HuH-7.5 (cell line): ENCODE measurements around the gene SLC16A11.
"Not testable (repeated sequence)": the region's sequence is repeated elsewhere in the genome, so short reads cannot be mapped to it uniquely, and the experiment has no call there.

Experiments
- DNase-seq: peaks from one replicate; pipeline ENCODE4 v3.0.0; 2011; ENCODE audit warnings: low spot score

The SLC16A11 gene, protein sequence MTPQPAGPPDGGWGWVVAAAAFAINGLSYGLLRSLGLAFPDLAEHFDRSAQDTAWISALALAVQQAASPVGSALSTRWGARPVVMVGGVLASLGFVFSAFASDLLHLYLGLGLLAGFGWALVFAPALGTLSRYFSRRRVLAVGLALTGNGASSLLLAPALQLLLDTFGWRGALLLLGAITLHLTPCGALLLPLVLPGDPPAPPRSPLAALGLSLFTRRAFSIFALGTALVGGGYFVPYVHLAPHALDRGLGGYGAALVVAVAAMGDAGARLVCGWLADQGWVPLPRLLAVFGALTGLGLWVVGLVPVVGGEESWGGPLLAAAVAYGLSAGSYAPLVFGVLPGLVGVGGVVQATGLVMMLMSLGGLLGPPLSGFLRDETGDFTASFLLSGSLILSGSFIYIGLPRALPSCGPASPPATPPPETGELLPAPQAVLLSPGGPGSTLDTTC

DNA sequence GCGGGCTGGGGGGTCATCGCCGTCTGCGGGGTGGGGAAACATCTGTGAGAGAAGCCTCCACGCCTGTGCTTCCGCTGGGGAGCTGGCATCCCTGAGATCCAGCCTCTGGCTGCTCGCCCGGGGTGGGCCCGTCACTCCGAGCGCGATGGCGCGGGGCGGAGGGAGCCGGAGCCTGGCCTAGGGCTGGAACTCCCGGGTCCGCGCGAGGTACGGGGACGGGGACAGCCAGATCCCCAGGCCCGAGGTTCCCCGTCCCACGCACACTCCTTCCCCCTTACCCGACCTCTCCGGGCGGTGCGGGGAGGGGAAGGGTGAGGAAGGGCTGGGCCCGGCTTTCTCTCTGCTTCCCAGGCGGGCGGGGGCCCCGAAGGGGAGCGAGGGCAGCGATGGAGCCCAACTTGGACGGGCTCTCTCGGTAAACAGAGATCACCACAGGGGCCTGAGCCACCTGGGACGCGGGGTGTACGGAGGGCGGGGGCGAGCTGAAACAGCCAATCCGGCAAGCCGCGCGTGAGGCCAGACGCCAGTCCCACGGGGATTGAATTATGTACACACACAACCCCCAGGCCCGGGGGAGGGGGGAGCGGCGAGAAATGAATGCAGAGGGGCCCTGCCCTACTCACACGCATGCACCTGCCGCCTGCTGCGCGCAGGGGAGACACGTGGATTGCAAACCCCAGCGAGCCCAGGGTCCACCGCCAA lies at the start of gene SLC16A11:
Gene SLC16A11 (minus strand): TSS at position 596 of the 702 bp plus-strand sequence. CDS start 579 bp downstream, at position 17.
- no peak for DNase-seq

DNA sequence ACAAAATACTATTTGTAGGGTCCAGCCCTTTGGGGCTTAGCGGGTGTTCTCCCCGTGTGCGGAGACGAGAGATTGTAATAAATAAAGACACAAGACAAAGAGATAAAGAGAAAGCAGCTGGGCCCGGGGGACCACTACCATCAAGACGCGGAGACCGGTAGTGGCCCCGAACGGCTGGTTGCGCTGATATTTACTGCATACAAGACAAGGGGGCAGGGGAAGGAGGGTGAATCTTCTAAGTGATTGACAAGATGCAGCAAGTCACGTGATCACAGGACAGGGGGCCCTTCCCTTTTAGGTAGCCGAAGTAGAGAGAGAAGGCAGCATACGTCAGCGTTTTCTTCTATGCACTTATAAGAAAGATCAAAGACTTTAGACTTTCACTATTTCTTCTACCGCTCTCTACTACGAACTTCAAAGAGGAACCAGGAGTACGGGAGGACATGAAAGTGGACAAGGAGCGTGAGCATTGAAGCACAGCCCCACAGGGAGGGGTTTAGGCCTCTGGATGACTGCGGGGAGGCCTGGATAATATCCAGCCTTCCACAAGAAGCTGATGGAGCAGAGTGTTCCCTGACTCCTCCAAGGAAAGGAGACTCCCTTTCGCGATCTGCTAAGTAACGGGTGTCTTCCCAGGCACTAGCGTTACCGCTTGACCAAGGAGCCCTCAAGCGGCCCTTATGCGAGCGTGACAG lies 47.6 kb upstream of the SLC16A11 start:
- DNase-seq = not testable (repeated sequence)

DNA sequence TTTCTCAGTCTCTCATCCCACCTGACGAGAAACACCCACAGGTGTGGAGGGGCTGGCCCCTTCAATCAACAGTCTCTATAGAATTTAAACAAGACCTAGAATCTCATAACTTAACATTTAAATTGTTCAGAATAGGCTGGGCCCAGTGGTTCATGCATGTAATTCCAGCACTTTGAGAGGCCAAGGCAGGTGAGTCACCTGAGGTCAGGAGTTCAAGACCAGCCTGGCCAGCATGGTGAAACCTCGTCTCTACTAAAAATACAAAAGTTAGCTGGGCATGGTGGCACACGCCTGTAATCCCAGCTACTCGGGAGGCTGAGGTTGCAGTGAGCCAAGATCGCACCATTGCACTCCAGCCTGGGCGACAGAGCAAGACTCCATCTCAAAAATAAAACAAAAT lies 45.7 kb upstream of the SLC16A11 start:
- not testable (repeated sequence) for DNase-seq

DNA sequence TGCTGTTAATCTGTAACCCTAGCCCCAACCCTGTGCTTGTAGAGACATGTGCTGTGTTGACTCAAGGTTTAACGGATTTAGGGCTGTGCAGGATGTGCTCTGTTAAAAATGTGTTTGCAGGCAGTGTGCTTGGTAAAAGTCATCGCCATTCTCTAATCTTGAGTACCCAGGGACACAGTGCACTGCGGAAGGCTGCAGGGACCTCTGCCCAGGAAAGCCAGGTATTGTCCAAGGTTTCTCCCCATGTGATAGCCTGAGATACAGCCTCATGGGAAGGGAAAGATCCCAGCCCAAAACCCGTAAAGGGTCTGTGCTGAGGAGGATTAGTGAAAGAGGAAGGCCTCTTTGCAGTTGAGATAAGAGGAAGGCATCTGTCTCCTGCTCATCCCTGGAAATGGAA lies 44.5 kb upstream of the SLC16A11 start:
- not testable (repeated sequence) for DNase-seq

DNA sequence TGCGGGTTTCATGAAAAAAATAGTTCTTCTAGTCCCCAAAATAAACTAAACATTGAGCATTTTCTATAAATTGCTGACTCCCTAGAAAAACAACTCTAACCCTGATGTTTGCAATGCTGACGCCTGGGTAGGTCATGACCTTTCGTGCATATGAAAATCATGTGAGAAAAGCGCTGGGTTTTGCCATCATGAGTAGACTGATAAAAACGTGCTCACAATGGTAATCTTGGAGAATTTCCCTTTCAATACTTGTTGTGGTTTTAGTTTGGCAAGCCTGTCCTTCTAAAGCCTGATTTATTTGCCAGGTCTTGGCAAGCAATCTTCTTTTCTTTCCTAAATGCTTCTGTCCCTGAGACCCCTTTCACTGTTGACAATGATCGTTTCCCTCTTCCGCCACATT lies 40.2 kb upstream of the SLC16A11 start:
- no peak for DNase-seq

DNA sequence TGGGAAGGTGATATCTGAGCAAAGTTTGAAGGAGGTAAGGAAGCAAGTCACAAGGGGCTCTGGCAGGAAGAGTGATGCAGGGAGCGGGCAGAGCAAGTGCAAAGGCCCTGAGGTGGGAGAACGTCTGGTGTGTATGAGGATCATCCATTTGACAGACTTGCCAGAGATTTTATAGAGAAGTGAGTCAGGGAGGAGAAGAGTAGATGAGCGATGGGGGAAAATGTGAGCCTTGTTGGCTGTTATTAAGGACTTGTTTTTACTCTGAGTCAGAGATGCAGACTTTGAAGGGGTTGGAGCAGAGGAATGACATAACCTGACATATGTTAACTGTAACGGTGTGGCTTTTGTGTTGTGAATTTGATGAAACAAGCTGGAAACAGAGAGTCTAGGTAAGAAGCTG lies 39.7 kb upstream of the SLC16A11 start:
- no peak for DNase-seq

DNA sequence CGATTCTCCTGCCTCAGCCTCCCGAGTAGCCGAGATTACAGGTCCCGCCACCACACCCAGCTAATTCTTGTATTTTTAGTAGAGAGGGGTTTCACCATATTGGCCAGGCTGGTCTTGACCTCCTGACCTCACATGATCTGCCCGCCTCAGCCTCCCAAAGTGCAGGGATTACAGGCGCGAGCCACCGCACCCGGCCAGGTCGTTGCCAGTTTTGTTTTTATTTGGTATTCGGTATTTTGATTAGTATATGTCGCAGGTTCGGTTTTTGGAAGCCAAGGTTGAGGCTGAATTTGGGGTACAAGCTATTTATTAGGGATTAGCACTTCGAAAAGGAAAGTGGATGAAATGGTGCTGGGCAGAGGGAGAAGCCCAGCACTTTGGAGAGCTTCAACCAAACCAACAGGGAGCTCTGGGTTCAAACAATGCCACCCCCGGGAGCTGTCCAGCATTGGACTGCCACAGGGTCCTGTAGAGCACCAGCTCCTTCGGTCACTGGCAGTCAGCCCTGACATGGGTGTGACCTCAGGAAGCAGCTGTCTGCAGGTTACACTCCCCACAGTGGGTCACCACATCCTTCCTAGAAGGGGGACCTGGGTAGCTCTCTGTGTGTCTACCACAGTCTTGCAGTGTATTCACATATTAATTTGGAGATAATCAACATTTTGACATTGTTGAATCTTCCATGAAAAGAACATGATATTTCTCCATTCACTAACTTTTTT lies 37.6 kb upstream of the SLC16A11 start:
- no peak for DNase-seq

DNA sequence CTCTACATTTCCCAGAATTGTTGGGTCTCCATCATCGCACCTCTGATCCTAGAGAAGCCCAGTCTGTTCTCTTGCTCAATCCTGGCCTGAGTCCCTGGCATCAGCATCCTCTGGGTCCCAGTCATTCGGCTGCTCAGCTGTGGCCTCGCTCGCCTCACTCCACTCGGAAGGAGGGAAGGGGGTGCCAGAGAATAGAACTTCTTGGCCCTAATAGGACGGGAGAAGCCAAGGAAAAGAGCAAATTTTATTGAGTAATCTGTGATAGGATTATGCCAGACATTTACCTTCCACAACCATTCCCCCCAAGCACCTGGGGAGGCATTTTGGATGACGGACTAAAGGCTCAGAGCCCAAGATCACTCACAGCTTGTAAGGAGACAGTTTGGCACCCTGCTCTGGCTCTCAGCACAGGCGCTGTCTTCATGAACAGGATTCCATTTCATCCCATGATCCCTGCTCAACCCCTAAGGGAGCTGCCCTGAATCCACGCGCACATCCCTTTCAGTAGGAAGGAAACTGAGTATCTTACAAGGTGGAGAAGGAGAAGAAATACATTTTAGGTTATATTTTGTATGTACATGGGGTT lies 36.7 kb upstream of the SLC16A11 start:
- no peak for DNase-seq

DNA sequence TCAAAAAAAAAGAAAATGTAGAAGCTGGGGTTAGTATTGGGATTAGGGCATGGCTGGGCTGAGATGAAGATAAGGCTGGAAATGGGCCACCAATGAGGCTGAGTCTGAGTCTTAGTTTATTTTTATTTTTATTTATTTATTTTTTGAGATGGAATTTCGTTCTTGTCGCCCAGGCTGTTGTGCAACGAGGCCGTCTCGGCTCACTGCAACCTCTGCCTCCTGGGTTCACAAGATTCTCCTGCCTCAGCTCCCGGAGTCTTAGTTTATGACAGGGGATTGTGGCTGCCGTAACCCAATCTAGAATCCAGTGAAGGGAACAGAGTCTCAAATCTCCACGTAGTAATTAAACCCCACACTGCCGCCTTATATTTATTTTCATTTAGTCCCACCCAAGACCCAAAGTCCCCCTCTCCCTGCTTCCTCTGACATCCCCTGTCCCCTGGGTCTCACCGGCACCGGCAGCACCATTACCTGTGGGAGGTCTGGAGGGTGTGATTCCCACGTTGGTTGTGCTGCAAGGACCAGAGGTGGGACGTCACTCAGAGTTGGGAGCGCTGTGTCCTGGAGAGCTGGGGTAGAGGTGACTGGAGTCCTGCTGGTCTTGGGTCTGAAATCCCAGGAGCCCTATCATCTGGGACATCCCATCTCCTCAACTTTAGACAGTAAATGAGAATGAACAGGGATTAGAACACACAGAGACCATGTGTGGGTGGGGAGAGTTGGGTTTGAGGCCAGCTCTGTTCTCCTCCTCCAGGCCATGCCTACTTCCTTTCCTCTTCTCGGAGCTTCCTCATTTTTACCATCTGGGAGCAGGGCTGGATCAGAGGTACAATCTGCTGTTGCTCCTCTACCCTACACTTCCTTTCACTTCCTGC lies 35.9 kb upstream of the SLC16A11 start, which contains the start of gene CLEC10A:
Gene CLEC10A (minus strand): TSS at position 671 of the 875 bp plus-strand sequence. CDS start 1,439 bp downstream, outside the sequence.
- DNase-seq = no peak

DNA sequence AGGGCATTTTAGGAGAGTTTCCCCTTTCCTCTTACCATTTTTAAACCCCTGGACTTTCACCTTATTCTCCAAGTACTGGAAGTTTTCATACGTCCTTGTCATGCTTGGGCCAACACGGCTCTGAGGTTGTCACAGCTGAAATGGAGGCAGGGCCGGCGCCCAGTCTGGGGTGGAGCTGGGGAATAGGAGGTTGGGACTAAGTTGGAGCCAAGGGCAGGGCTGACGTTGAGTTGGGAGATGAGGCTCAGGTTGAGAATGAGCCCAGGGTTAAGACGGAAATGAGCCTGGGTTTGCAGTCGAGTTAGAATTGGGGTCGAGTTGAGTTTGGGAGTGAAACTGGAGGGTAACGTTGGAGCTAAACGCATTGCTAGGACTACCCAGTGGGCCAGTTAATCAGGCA lies 34.8 kb upstream of the SLC16A11 start:
- DNase-seq = no peak

DNA sequence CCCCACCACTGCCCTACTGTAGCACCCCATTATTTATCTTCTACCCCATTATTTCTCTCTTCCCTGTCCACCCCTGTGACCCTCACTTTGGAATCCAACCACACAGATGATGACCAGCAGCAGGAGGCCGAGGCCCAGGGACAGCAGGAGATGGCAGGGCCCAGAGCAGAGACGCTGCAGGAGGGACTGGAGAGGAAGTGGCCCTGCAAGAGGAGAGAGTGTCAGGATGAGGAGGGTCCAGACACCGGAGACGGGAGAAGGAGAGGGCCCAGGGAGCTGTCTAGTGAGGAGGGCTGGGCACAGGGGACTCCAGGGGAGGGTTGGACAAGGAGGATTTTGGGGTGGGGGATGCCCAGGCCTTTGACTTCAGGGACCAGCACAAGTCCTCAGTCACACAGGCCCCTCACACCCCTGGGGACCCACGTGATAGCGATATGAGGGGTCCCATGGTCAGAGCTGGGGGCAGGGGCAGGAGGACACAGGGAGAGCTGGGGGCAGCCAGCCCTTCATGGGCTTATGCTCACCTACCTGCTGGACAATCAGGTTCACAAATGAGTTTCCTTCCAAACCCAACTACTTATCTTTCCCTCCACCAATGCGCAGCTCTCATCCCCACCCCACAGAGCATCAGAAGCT lies 34.1 kb upstream of the SLC16A11 start:
- DNase-seq = no peak

DNA sequence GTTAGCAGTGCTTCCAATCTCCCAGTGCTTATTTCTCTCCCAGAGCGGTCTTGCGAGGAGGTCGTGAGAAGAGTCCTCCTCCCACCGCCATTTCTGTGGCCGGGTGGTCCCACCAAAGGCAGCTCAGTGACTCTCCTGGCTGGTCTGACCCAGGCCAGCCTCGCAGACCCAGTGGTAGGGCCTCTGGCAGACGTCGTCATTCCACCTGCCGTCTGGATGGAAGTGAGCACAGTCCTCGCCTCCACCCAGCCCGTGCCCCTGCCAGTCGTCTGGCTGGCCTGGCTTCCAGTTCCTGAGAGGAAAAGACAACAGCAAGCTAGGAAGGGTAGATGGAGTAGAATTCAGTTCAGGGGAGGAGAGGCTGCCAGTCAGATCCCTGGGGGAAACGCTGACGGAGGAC lies 31.0 kb upstream of the SLC16A11 start:
- DNase-seq = no peak

DNA sequence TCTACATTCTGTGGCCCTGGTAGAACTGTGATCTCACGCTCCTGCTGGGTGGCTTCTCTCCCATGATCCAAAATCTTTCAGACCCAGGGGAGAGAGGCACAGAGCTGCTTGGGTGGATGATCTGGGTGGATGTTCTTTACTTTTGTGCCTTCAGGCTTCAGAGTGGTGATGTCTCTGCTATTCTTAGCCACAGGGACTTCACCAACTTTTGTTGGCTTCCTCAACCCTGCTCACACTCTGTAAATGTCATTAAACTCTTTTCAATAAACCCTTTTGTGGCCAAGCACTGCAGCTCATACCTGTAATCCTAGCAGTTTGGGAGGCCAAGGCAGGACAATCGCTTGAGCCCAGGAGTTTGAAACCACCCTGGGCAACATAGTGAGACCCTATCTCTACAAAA lies 28.5 kb upstream of the SLC16A11 start:
- no peak for DNase-seq

DNA sequence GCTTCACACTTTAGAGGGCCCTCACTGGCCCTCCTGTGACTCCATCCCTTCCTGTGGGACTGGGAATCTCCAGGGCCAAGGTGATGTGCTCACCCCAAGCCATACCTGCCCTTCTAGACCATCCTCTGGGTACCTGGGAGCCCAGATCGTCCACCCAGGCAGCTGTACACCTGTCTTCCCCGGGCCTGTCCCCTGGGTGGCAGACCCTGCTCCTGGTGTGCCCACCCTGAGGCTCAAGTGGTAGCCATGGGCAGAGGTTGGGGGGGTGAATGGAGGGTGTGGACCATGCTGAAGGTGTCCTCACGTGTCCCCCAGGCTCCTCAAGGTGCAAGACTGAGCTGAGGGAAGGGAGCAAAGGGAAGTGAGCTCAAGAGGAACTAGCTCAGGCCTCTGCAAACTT lies 26.8 kb upstream of the SLC16A11 start:
- DNase-seq = no peak

DNA sequence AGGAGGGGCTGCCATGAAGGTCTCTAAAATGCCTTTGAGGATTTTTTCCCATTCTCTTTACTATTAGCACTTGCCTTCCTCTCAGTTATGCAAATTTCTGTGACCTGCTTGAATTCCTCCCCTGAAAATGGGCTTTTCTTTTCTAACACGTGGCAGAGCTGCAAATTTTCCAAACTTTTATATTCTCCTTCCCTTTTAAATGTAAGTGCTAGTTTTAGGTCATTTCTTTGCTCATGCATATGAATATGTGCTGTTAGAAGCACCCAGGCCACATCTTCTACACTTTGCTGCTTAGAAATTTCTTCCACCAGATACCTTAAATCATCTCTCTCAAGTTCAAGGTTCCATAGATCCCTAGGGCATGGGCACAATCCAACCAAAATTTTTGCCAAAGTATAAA lies 24.4 kb upstream of the SLC16A11 start:
- no peak for DNase-seq

DNA sequence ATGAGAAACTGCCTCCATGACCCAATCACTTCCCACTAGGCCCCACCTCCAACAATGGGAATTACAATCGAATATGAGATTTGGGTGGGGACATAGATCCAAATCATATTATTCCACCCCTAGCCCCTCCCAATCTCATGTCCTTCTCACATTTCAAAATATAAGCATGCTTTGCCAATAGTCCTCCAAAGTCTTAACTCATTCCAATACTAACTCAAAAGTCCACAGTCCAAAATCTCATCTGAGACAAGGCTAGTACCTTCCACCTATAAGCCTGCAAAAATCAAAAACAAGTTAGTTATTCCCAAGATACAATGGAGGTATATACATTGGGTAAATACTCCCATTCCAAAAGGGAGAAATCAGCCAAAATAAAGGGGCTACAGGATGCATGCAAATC lies 23.3 kb upstream of the SLC16A11 start:
- no peak for DNase-seq

DNA sequence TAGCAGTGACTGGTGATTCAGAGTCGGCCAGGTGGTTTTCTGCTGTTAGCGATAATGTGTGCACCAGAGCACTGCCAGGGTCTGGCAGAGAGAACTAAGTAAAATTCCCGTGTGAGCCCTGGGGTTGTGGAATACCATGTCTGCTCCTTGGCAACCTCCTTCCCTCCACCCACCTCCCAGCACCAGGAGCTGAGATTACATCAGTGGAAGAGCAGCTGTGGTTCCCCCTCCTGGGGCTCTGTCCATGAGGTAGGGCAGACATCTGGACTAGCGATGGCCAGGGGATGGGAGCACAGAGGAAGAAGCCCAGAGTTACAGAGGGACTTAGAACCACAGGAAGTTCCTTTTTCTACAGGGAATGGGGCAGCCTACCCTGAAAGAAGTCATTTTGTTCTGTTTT lies 20.4 kb upstream of the SLC16A11 start:
- no peak for DNase-seq

DNA sequence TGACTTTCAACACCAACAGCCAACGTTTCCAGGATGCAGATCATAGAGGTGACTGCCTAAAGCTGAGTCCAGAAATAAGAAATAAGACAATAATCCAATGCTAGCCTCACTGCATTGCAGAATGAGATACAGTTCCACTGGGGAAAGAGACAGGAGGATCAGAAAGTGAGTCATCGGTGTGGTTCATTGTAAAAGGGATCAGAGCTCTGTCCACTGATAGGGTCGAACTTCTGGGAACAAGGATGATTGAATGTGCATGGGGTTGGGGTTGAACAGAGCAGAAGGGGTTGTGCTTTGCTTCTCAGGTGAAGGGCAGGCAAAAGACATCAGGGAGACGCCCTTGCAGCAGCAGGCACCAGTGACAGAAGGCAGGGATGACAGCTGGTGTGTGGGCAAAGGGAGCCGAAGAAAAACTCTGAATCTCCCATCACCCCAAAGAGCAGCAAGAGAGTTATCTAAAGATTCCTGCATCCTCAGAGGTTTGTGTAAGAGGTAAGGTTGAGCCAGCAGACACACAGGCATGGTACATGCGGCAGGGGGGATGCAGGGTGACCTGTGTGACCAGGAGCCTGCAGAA lies 19.7 kb upstream of the SLC16A11 start:
- no peak for DNase-seq

DNA sequence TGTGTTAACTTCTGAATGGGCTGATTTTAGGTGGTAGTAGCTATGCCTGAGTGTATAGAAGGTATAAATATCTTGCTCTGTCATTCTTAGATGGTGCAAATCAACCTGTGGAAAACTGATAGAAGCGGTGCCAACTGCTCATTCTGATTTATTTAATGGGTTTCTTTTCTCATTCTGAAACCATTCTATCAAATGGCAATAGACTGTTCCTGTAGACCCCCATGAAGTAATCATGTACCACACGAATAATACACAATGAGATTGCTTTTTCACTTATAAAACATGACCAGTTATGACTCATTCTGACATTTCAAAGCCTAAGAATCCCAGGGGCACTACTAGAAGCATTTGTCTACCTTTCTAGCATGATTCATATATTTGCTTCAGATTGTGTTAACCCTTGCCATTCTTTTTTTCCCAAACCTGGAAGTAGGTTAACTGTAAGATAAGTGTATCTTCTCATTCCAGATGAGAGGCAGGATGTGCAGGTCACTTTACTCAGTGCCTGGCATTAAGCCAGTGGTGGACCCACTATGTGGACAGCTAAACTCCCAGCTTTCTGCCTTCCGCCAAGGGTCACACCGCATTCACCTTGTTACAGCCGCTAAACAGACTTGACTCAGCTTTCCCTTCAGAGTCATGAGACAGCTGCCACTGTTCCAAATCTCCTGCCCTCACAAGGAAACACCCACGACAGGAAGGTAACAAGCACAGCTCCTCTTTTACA lies 16.4 kb upstream of the SLC16A11 start:
- DNase-seq = no peak
